Measurements from ENCODE around the gene ANTXR1.

ANTXR1 gene

DNA sequence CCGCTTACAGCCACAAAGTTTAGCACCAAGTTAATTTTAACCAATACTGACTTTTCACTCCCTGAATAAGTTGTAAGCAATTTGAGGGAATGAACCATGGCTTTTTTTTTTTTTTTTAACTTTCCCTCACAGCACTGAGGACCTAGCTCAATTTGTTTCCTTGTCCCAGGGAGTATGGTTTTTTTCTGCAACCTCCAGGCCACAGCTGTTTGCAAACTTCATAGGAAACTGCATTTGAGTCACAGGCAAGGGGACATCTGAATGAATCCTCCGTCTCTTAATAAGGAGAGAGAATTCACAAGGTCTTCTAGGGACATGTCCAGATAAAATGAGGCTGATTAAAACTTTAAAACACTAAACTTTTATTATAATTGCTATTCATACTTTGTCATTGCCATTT lies 192.5 kb downstream of the ANTXR1 start:
- Histone ChIP-seq H3K4me3 (ENCODE audit: low read depth in 1 of 2, low read length in 2 of 2) (no peak overlapping the region), H3K79me2 (ENCODE audit: insufficient read depth, low read length) (no peaks in the 10 kb centered on the region), H3K4me2 (ENCODE audit: insufficient read depth, low read length) (no peak overlapping the region), H3K27me3 (ENCODE audit: insufficient read depth, low read length, poor library complexity) (no peaks in the 10 kb centered on the region), H3K27ac (ENCODE audit: low read length) (no peak overlapping the region), H3K4me1 (ENCODE audit: insufficient read depth, low read length) (no peaks in the 10 kb centered on the region), H3K9ac (ENCODE audit: low read depth, low read length) (no peak overlapping the region), H3K9me3 (ENCODE audit: insufficient read depth, low read length, severe bottlenecking) (peaks cover 6% of the 10 kb centered on the region), H4K20me1 (ENCODE audit: insufficient read depth, low read length) (no peaks in the 10 kb centered on the region), H2AFZ (ENCODE audit: low read depth, low read length) (no peak overlapping the region), H3K36me3 (ENCODE audit: insufficient read depth, low read length) (peaks cover 18% of the 10 kb centered on the region; the same call in 1 of the 2 replicates)
- TF ChIP-seq EZH2 (IDR thresholded peaks at IDR 0.05; ENCODE audit: borderline replicate concordance, low read depth, low read length, severe bottlenecking) = no peak
- TF ChIP-seq, protein P1, sequence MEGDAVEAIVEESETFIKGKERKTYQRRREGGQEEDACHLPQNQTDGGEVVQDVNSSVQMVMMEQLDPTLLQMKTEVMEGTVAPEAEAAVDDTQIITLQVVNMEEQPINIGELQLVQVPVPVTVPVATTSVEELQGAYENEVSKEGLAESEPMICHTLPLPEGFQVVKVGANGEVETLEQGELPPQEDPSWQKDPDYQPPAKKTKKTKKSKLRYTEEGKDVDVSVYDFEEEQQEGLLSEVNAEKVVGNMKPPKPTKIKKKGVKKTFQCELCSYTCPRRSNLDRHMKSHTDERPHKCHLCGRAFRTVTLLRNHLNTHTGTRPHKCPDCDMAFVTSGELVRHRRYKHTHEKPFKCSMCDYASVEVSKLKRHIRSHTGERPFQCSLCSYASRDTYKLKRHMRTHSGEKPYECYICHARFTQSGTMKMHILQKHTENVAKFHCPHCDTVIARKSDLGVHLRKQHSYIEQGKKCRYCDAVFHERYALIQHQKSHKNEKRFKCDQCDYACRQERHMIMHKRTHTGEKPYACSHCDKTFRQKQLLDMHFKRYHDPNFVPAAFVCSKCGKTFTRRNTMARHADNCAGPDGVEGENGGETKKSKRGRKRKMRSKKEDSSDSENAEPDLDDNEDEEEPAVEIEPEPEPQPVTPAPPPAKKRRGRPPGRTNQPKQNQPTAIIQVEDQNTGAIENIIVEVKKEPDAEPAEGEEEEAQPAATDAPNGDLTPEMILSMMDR (IDR thresholded peaks at IDR 0.05; ENCODE audit: borderline replicate concordance, extremely low read depth, low read length, poor library complexity, severe bottlenecking) = no peak
- DNase-seq (no peak), ATAC-seq (ENCODE audit: insufficient read depth, low read depth) (no peak)

DNA sequence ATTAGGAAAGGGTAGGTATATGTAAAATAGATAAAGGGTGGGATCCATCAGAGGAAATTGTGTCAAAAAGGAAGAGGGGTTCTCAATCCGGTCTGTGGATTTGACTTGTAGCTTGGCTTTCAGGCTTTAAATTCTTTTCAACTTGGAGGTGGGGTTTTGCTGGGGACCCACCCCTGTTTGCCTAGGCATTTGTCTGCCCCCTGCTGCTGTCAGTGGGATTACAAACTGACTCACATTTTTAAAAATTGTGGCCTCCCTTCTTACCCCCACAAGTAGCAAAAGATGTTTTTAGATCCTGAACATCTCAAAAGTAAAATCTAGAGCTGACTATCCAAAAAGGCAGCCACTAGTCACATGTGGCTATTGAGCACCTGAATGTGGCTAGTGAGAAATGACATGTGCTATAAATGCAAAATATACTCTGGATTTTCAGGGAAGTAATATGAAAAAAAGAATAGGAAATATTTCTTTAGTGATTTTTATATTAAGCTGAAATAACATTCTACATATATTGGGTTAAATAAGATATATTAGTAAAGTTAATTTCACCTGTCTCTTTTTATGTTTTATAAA lies 195.1 kb downstream of the ANTXR1 start:
- H3K4me1 ChIP-seq (ENCODE audit: insufficient read depth, low read length) = no peaks in the 10 kb centered on the region
- ATAC-seq (ENCODE audit: insufficient read depth, low read depth) (no peak), DNase-seq (no peak)
- no peak overlapping the region for H3K4me2 ChIP-seq (ENCODE audit: insufficient read depth, low read length)
- H3K27ac ChIP-seq (ENCODE audit: low read length) = no peak overlapping the region
- H3K9ac ChIP-seq (ENCODE audit: low read depth, low read length) = no peak overlapping the region
- TF ChIP-seq, protein P1 (IDR thresholded peaks at IDR 0.05; ENCODE audit: borderline replicate concordance, extremely low read depth, low read length, poor library complexity, severe bottlenecking) = no peak
- no peak for TF ChIP-seq EZH2 (IDR thresholded peaks at IDR 0.05; ENCODE audit: borderline replicate concordance, low read depth, low read length, severe bottlenecking)
- no peak overlapping the region for H3K4me3 ChIP-seq (ENCODE audit: low read depth in 1 of 2, low read length in 2 of 2)
- peaks cover 11% of the 10 kb centered on the region; the same call in 1 of the 2 replicates for H3K36me3 ChIP-seq (ENCODE audit: insufficient read depth, low read length)
- peaks cover 6% of the 10 kb centered on the region for H3K9me3 ChIP-seq (ENCODE audit: insufficient read depth, low read length, severe bottlenecking)
- H4K20me1 ChIP-seq (ENCODE audit: insufficient read depth, low read length) = no peaks in the 10 kb centered on the region
- no peak overlapping the region for H2AFZ ChIP-seq (ENCODE audit: low read depth, low read length)
- H3K27me3 ChIP-seq (ENCODE audit: insufficient read depth, low read length, poor library complexity) = no peaks in the 10 kb centered on the region
- H3K79me2 ChIP-seq (ENCODE audit: insufficient read depth, low read length) = no peaks in the 10 kb centered on the region

DNA sequence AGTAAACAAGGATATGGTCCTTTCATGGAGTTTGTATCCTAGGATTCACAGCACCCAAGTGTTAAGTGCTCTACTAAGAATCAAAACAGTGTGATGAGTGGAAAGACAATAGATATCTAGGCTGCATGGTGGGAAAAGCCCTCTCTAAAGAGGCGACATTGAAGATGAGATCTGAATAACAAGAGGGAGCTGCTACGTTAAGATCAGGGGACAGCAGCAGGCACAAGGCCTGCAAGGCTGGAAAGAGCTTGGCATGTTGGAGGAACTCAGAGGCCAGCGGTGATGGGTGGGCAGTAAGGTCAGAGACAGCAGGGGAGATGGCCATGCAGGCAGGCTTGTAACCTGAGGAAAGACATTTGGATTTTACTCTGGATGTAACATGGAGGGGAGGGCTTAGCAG lies 196.5 kb downstream of the ANTXR1 start:
- Histone ChIP-seq H3K27ac (ENCODE audit: low read length) (no peak overlapping the region), H3K9me3 (ENCODE audit: insufficient read depth, low read length, severe bottlenecking) (peaks cover 6% of the 10 kb centered on the region), H3K36me3 (ENCODE audit: insufficient read depth, low read length) (peaks cover 12% of the 10 kb centered on the region; the same call in 1 of the 2 replicates), H3K27me3 (ENCODE audit: insufficient read depth, low read length, poor library complexity) (no peaks in the 10 kb centered on the region), H3K9ac (ENCODE audit: low read depth, low read length) (no peak overlapping the region), H3K4me3 (ENCODE audit: low read depth in 1 of 2, low read length in 2 of 2) (no peak overlapping the region), H3K4me1 (ENCODE audit: insufficient read depth, low read length) (no peaks in the 10 kb centered on the region), H3K4me2 (ENCODE audit: insufficient read depth, low read length) (no peak overlapping the region), H2AFZ (ENCODE audit: low read depth, low read length) (no peak overlapping the region), H4K20me1 (ENCODE audit: insufficient read depth, low read length) (no peaks in the 10 kb centered on the region), H3K79me2 (ENCODE audit: insufficient read depth, low read length) (no peaks in the 10 kb centered on the region)
- no peak for DNase-seq
- ATAC-seq (ENCODE audit: insufficient read depth, low read depth) = no peak
- TF ChIP-seq EZH2 (IDR thresholded peaks at IDR 0.05; ENCODE audit: borderline replicate concordance, low read depth, low read length, severe bottlenecking) = no peak
- TF ChIP-seq, protein P1 (IDR thresholded peaks at IDR 0.05; ENCODE audit: borderline replicate concordance, extremely low read depth, low read length, poor library complexity, severe bottlenecking) = no peak

All from DND-41 (cell line).